Measurements from ENCODE around the gene MOB3C. TPM values are rescaled to one million over a fixed set of nuclear protein-coding genes. Genes with fewer than 3 reads are reported as not detected.

Gene MOB3C
- total and polyA plus RNA-seq, 2 donors: 16.2 to 17.2 TPM

DNA sequence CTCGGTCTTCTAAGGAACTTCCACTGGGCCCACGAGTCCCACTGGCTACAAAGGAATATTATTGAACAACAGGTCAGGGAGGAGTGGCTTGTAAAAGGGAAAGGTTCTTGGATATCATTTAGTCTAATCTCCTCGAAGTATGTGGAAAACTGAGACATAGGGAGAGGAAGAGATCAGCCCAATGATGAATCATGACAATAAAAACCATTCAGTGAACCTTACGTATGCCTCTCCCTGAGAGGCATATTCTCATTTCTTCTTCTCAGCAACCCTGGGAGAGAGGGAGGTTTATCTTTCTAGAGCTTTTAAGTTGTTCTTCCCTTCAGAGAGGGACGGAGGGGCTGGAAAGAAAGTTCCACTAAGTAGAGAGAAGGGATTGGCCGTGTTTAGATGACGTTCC lies 5.3 kb upstream of the MOB3C start:
- 58% methylated on average over 7 of the region's 7 CpGs for WGBS

GRCh38 chr1:46619656-46620258 lies 3.1 kb upstream of the MOB3C start:
- H3K4me1 ChIP-seq (ENCODE audit: insufficient read depth): no peaks in the 10 kb centered on the region
- 92% methylated on average over 5 of the region's 5 CpGs for WGBS

More for the DNA sequence above, 5.3 kb upstream of the MOB3C start:
- no peaks in the 10 kb centered on the region for H3K4me1 ChIP-seq (ENCODE audit: insufficient read depth)
- no peak overlapping the region for H3K4me3 ChIP-seq (ENCODE audit: low read depth, low read length)
- no peak for DNase-seq (ENCODE audit: extremely low spot score)
- no peaks in the 10 kb centered on the region for H3K36me3 ChIP-seq (ENCODE audit: insufficient read depth)
- H3K27ac ChIP-seq (ENCODE audit: low read depth): no peak overlapping the region

GRCh38 chr1:46618754-46619415 lies 2.3 kb upstream of the MOB3C start:
- 86% methylated on average over 4 of the region's 4 CpGs for WGBS
- Histone ChIP-seq H3K4me1 (ENCODE audit: insufficient read depth) (no peaks in the 10 kb centered on the region), H3K4me3 (ENCODE audit: low read depth, low read length) (no peak overlapping the region), H3K27ac (ENCODE audit: low read depth) (no peak overlapping the region), H3K36me3 (ENCODE audit: insufficient read depth) (no peaks in the 10 kb centered on the region)
- no peak for DNase-seq (ENCODE audit: extremely low spot score)

More at GRCh38 chr1:46619656-46620258, 3.1 kb upstream of the MOB3C start:
- no peak for DNase-seq (ENCODE audit: extremely low spot score)
- Histone ChIP-seq H3K27ac (ENCODE audit: low read depth) (no peak overlapping the region), H3K4me3 (ENCODE audit: low read depth, low read length) (no peak overlapping the region), H3K36me3 (ENCODE audit: insufficient read depth) (no peaks in the 10 kb centered on the region)

- H3K27ac ChIP-seq (ENCODE audit: low read depth): no peak overlapping the region
- no peaks in the 10 kb centered on the region for H3K36me3 ChIP-seq (ENCODE audit: insufficient read depth)
- no peak for DNase-seq (ENCODE audit: extremely low spot score)
- no peak overlapping the region for H3K4me3 ChIP-seq (ENCODE audit: low read depth, low read length)
- WGBS: 89% methylated on average over 3 of the region's 3 CpGs
- H3K4me1 ChIP-seq (ENCODE audit: insufficient read depth): no peaks in the 10 kb centered on the region
Measured at GRCh38 chr1:46617833-46618232, 1.2 kb upstream of the MOB3C start.

DNA sequence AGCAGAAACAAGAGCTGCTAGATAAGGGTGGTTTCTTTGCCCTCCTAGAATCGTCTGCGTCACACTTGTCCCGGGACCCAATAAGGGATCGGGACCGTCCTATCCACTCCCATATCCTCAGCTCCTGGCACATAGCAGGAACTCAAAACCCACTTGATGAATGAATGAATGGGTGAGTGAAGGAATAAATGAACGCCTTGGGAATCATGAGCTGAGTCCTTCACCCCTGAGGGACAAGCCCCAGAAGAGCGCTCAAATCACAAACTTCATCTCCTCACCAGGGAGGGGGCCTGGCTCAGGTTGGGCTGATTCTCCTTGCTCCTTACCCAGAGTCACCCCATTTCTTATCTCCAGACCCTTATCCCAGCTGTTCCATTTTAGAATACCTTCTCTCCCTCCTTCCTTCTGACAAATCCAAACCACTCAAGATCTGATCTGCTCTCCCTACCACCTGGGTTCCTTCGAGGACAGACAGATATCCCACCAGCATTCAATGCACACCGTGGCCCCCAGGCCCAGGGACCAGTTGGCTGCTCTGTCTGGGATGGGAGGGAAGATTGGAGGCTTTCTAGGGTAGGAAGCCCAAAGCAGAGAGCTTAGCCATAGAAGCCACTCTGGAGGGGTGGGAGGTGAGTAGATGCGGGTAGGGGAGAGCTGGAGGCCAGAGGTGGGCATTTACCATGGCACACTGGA lies 643 bp upstream of the MOB3C start:
- Histone ChIP-seq H3K27ac (ENCODE audit: low read depth) (peak overlapping the region; percentile 90), H3K36me3 (ENCODE audit: insufficient read depth) (no peaks in the 10 kb centered on the region), H3K4me3 (ENCODE audit: low read depth, low read length) (peak overlapping the region; percentile 77), H3K4me1 (ENCODE audit: insufficient read depth) (no peaks in the 10 kb centered on the region)
- no peak for DNase-seq (ENCODE audit: extremely low spot score)
- WGBS: 35% methylated on average over 10 of the region's 10 CpGs

DNA sequence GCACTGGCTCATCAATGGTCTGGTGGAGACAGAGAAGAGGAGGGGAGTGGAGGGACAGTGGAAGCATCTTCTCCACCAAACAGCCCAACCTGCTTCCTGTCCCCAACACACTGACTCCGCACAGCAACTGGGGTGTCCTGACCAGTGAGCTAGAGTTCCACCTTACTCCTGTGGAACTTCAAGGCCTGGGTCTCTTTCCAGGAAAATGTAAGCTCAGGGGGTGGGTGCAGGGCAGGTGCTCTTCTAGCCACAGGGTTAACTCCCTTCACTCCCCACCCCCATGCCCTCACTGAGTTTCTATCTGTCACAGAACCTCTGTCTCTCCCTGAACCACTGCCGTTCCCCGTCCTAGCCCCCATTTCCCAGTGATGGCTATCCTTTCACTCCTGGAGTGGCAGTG lies 876 bp downstream of the MOB3C start:
- WGBS: 59% methylated on average over 3 of the region's 3 CpGs
- Histone ChIP-seq H3K4me3 (ENCODE audit: low read depth, low read length) (peak overlapping the region; percentile 77), H3K27ac (ENCODE audit: low read depth) (peak overlapping the region; percentile 90), H3K36me3 (ENCODE audit: insufficient read depth) (no peaks in the 10 kb centered on the region), H3K4me1 (ENCODE audit: insufficient read depth) (no peaks in the 10 kb centered on the region)
- no peak for DNase-seq (ENCODE audit: extremely low spot score)

GRCh38 chr1:46615088-46615487 lies 1.5 kb downstream of the MOB3C start:
- H3K4me1 ChIP-seq (ENCODE audit: insufficient read depth): no peaks in the 10 kb centered on the region
- no peaks in the 10 kb centered on the region for H3K36me3 ChIP-seq (ENCODE audit: insufficient read depth)
- DNase-seq (ENCODE audit: extremely low spot score): no peak
- H3K27ac ChIP-seq (ENCODE audit: low read depth): no peak overlapping the region
- H3K4me3 ChIP-seq (ENCODE audit: low read depth, low read length): no peak overlapping the region
- 90% methylated on average over 2 of the region's 2 CpGs for WGBS

- H3K36me3 ChIP-seq (ENCODE audit: insufficient read depth): no peaks in the 10 kb centered on the region
- no peak for DNase-seq (ENCODE audit: extremely low spot score)
- 76% methylated on average over 2 of the region's 2 CpGs for WGBS
- H3K4me1 ChIP-seq (ENCODE audit: insufficient read depth): no peaks in the 10 kb centered on the region
- no peak overlapping the region for H3K4me3 ChIP-seq (ENCODE audit: low read depth, low read length)
- no peak overlapping the region for H3K27ac ChIP-seq (ENCODE audit: low read depth)
Measured at GRCh38 chr1:46614604-46614984, 2.0 kb downstream of the MOB3C start.

DNA sequence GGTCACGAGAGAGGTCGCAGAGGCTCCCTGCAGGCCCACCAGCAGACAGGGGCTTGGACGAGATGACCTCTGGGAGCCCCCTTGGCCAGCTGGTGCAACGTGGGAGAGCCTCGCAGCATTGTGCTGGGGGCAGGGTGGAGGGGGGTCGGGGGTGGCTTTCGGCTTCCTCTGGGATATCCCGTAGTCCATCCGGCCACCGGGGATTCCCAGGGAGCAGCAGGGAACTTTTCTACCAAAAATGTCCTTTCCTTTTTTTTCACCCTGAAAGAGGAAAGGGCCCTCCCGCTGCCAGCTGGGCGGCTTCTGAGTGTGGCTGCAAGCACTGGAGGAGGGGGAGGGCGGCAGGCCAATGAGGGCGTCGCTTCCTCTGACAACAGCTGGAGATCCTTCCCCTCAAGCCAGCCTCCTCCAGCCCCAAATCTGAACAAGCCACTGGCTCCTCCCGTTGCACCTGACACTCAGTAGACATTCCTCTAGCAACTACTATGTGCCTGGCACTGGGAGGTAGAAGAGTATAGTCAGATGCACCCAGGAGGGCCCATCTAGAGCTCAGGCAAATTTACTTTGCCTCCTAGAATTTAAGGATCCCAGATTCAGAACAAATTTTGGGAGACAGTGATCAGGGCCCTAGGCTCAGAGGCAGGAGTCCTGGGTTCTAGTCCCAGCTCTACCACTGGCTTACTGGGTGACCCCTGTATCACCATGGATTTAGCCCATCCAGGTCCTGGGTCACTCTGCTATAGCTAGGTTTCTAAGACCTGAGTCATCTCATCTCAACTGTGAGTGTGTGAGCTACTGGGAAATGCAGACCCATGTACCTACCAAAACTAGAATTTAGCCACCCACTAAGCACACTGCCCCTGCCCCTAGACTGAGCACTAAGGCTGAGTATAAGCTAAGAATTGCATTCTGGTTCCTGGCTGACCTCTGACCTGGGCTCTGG lies 2.7 kb downstream of the MOB3C start:
- Histone ChIP-seq H3K4me1 (ENCODE audit: insufficient read depth) (no peaks in the 10 kb centered on the region), H3K36me3 (ENCODE audit: insufficient read depth) (no peaks in the 10 kb centered on the region)

DNA sequence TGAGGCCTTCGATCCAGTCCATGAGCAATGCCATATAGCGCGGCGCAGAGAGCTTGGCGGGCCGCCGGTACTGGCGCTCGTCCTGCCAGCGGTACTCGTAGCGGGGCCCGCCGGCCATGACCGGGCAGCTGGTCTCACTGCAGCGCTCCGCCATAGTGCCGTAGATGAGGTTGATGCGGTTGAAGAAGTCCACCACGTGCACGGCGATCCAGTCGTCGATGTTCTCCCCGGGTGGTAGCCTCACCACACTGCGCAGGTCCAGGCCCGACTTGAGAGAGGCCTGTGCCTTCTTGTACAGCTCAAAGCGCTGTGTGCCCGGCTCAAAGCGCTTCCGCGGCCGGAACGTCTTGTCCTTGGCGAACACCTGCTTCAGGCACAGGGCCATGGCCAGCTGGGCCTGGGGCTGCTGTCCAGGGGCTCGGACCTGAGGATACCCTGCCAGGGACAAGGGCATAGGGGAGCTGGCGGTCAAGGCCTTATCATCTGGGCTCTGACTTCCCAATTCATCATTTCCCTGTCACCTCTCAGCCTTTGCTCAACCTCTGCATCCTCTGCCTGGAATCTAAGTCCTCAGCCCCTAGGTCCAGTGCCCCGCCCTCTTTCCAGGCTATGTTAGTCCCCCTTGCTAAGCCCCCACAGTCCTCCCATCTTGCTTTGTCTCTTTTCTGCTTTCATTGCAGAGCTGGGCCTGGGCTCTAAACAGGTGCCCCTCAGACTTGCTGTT lies 3.5 kb downstream of the MOB3C start:
- Histone ChIP-seq H3K36me3 (ENCODE audit: insufficient read depth) (no peaks in the 10 kb centered on the region), H3K4me1 (ENCODE audit: insufficient read depth) (no peaks in the 10 kb centered on the region), H3K4me3 (ENCODE audit: low read depth, low read length) (no peak overlapping the region), H3K27ac (ENCODE audit: low read depth) (peak overlapping the region; percentile 1)
- no peak for DNase-seq (ENCODE audit: extremely low spot score)
- 90% methylated on average over 38 of the region's 38 CpGs for WGBS

More for the DNA sequence above, 2.7 kb downstream of the MOB3C start:
- no peak overlapping the region for H3K4me3 ChIP-seq (ENCODE audit: low read depth, low read length)
- WGBS: 3% methylated on average over 16 of the region's 16 CpGs
- no peak for DNase-seq (ENCODE audit: extremely low spot score)
- peak overlapping the region; percentile 1 for H3K27ac ChIP-seq (ENCODE audit: low read depth)

GRCh38 chr1:46611691-46612221 lies 4.9 kb downstream of the MOB3C start:
- no peak for DNase-seq (ENCODE audit: extremely low spot score)
- peak overlapping the region; percentile 75 for H3K27ac ChIP-seq (ENCODE audit: low read depth)
- no peak overlapping the region for H3K4me3 ChIP-seq (ENCODE audit: low read depth, low read length)
- 65% methylated on average over 7 of the region's 7 CpGs for WGBS
- H3K36me3 ChIP-seq (ENCODE audit: insufficient read depth): no peaks in the 10 kb centered on the region
- no peaks in the 10 kb centered on the region for H3K4me1 ChIP-seq (ENCODE audit: insufficient read depth)

GRCh38 chr1:46607345-46608130 lies 9.1 kb downstream of the MOB3C start:
- no peak for DNase-seq (ENCODE audit: extremely low spot score)
- WGBS: 83% methylated on average over 7 of the region's 7 CpGs
- H3K27ac ChIP-seq (ENCODE audit: low read depth): no peak overlapping the region
- no peaks in the 10 kb centered on the region for H3K36me3 ChIP-seq (ENCODE audit: insufficient read depth)
- no peak overlapping the region for H3K4me3 ChIP-seq (ENCODE audit: low read depth, low read length)
- H3K4me1 ChIP-seq (ENCODE audit: insufficient read depth): no peaks in the 10 kb centered on the region

Data from urinary bladder (tissue), 4 donors.